ENCODE results near the gene DGKB. TPM values are rescaled to one million over a fixed set of nuclear protein-coding genes. Genes with fewer than 3 reads are reported as not detected.

DGKB gene
- total RNA-seq, 6 experiments from 2014 or later = 0.23 to 0.76 (median 0.61) TPM

DNA sequence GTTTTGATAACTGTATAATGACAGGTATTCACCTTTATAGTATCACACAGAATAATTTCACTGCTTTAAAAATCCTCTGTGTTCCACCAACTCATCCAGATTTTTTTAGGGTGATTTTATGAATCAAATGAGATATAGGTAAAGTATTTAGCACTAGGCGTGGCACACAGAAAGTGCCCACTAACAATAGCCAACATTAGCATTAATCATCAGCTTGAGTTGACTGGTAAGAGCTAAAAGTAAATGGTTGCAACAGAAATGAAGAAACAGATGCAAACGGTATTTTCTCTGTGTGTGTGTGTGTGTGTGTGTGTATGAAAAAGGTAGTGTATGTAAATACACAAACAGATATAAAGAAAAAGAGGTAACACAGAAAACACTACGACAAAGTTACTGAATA lies 534.3 kb downstream of the DGKB start:
- no peaks in the 10 kb centered on the region for H3K36me3 Mint-ChIP-seq (ENCODE audit: low read depth)
- DNase-seq = no peak
- no peaks in the 10 kb centered on the region for H3K9me3 Mint-ChIP-seq
- H3K4me3 Mint-ChIP-seq = no peak overlapping the region
- H3K27me3 Mint-ChIP-seq (ENCODE audit: insufficient read depth) = no peaks in the 10 kb centered on the region
- TF ChIP-seq, protein P1, sequence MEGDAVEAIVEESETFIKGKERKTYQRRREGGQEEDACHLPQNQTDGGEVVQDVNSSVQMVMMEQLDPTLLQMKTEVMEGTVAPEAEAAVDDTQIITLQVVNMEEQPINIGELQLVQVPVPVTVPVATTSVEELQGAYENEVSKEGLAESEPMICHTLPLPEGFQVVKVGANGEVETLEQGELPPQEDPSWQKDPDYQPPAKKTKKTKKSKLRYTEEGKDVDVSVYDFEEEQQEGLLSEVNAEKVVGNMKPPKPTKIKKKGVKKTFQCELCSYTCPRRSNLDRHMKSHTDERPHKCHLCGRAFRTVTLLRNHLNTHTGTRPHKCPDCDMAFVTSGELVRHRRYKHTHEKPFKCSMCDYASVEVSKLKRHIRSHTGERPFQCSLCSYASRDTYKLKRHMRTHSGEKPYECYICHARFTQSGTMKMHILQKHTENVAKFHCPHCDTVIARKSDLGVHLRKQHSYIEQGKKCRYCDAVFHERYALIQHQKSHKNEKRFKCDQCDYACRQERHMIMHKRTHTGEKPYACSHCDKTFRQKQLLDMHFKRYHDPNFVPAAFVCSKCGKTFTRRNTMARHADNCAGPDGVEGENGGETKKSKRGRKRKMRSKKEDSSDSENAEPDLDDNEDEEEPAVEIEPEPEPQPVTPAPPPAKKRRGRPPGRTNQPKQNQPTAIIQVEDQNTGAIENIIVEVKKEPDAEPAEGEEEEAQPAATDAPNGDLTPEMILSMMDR (IDR thresholded peaks at IDR 0.05) = no peak
- H3K4me1 Mint-ChIP-seq (ENCODE audit: low read depth) = no peaks in the 10 kb centered on the region
- no peak overlapping the region for H3K27ac Mint-ChIP-seq

GRCh38 chr7:14351167-14351566 lies 551.4 kb downstream of the DGKB start:
- TF ChIP-seq, protein P1 (IDR thresholded peaks at IDR 0.05) = no peak
- peaks cover 4% of the 10 kb centered on the region; the same call in 1 of the 2 replicates for H3K9me3 Mint-ChIP-seq

GRCh38 chr7:14341200-14341775 lies 561.3 kb downstream of the DGKB start:
- no peak overlapping the region for H3K4me3 Mint-ChIP-seq
- TF ChIP-seq, protein P1 (IDR thresholded peaks at IDR 0.05) = no peak
- no peaks in the 10 kb centered on the region for H3K4me1 Mint-ChIP-seq (ENCODE audit: low read depth)
- no peak overlapping the region for H3K27ac Mint-ChIP-seq
- H3K36me3 Mint-ChIP-seq (ENCODE audit: low read depth) = no peaks in the 10 kb centered on the region
- no peaks in the 10 kb centered on the region for H3K27me3 Mint-ChIP-seq (ENCODE audit: insufficient read depth)
- H3K9me3 Mint-ChIP-seq = no peaks in the 10 kb centered on the region
- no peak for DNase-seq

More at GRCh38 chr7:14351167-14351566, 551.4 kb downstream of the DGKB start:
- Mint-ChIP-seq H3K27me3 (ENCODE audit: insufficient read depth) (peaks cover 2% of the 10 kb centered on the region; the same call in 1 of the 2 replicates), H3K36me3 (ENCODE audit: low read depth) (no peaks in the 10 kb centered on the region), H3K4me1 (ENCODE audit: low read depth) (no peaks in the 10 kb centered on the region), H3K27ac (no peak overlapping the region), H3K4me3 (no peak overlapping the region)
- no peak for DNase-seq

DNA sequence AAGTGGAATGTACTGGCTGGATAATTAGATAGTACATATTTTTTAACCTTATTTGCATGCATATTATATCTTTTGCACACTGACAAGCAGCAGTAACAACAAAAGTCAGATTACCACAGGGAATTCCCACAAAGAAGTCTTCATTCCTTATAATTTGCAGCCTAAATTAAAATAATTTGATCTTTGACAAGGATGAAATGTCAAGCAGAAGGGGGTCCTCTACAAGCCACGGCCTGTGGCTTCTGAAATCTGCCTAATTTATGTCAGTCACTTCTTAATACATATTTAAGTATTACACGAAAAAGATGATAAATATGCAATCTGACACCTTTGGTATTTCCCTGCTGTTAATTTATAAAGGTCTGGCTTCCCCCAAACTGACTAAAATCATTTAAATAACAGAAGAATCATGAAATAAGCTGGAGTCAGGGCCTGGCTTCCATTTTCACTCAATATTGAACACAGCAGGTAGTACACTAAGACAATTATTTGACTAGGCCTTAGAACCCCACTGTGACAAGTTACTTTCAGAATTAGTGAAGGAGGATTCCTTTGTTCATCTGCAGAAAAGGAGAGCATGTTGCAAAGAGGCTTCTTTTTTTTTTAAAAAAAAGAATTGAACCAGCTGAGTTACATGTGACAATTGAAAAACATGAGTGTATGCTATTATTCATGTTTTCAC lies 562.0 kb downstream of the DGKB start:
- H3K27me3 Mint-ChIP-seq (ENCODE audit: insufficient read depth) = no peaks in the 10 kb centered on the region
- no peak for DNase-seq
- H3K27ac Mint-ChIP-seq = no peak overlapping the region
- TF ChIP-seq, protein P1 (IDR thresholded peaks at IDR 0.05) = no peak
- H3K9me3 Mint-ChIP-seq = no peaks in the 10 kb centered on the region
- no peak overlapping the region for H3K4me3 Mint-ChIP-seq
- H3K4me1 Mint-ChIP-seq (ENCODE audit: low read depth) = no peaks in the 10 kb centered on the region
- no peaks in the 10 kb centered on the region for H3K36me3 Mint-ChIP-seq (ENCODE audit: low read depth)

DNA sequence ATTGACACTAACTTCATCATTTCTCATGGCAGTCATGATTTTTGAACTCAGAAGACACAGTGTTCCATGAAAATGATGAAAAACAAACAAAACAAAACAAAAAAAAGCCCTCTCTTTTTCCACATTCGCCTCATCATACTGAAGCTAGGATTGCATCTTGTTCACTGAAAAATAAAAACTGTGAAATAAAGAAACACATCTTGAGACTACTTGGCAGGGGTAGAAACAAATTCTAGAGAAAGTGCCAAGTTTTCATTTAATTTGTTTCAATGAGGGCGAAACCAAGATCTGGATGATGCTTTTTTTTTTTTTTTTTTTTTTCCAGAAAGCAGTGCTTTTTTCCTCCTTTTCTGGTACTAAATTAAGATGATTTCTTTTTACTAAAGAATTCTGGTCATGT lies 562.7 kb downstream of the DGKB start:
- no peaks in the 10 kb centered on the region for H3K36me3 Mint-ChIP-seq (ENCODE audit: low read depth)
- TF ChIP-seq, protein P1 (IDR thresholded peaks at IDR 0.05) = no peak
- no peaks in the 10 kb centered on the region for H3K4me1 Mint-ChIP-seq (ENCODE audit: low read depth)
- no peak for DNase-seq
- no peaks in the 10 kb centered on the region for H3K9me3 Mint-ChIP-seq
- no peaks in the 10 kb centered on the region for H3K27me3 Mint-ChIP-seq (ENCODE audit: insufficient read depth)
- H3K4me3 Mint-ChIP-seq = no peak overlapping the region
- H3K27ac Mint-ChIP-seq = no peak overlapping the region
